HG02623 (cell line): ENCODE measurements around the gene PHPT1.

Experiments
- ATAC-seq: cut with Tn5 transposase; IDR thresholded peaks from one replicate; pipeline ENCODE4 v1.9.1; 2021; ENCODE audit warnings: moderate library complexity; ENCODE audit not compliant: unreplicated experiment

The PHPT1 gene

DNA sequence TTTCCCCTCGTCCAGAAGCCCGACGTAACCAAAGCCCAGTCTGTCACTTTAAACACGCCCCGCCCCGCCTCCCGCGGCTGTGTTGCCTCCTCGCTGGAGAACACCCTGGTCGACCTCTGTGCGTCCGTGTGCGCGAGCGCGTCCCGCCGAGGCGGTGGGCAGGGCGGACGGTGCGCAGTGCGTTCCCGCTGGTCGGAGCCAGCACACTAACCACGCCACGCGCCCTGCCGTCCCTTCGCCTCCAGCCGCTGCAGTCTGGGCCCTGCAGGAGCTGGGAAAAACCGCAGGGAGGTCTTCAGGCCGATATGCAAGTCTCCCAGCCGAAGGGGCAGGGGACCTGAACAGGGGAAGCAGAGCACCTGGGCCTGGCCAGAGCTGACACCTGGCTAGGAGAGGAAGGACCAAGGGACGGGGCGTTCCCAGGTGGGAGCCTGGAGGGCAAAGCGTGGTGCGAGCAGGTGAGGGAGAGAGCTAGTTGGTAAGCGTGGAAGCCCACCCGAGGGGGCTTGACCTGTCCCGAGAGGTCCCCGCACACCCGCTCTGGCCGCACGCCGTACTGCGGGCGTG lies 1.3 kb upstream of the PHPT1 start:
- no peak for ATAC-seq

DNA sequence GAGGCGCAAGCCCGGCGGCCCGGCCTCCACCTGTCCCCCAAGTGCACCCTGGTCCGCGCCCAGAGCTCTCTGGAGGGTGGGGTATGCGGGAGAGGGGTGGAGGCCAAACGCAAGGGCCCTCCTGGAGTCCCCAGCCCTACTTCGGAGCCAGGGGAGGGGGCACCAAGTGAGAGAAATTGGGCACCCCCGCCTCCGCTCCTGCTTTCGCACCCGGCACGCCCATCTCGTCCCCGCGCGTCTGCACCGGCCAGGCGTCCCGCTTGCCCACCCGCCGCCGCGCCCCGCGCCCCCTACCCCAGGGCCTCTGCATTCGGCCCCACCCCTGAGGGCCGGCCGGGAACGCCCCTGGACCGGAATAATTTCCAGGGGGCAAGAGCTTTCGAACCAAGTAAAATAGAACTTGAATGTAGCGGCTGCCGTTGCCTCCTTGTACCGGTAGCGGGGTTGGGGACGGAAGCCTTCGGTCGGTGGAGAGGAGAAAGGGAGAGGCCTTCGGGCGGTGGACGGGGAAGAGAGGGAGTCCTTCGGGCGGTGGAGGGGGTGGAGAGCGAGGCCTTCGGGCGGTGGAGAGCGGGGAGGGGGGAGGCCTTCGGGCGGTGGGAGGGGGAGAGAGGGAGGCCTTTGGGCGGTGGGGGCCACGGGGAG lies 694 bp upstream of the PHPT1 start:
- ATAC-seq = no peak

- ATAC-seq = no peak
These were observed 1.0 kb downstream of the PHPT1 start for GRCh38 chr9:136849960-136850865.

DNA sequence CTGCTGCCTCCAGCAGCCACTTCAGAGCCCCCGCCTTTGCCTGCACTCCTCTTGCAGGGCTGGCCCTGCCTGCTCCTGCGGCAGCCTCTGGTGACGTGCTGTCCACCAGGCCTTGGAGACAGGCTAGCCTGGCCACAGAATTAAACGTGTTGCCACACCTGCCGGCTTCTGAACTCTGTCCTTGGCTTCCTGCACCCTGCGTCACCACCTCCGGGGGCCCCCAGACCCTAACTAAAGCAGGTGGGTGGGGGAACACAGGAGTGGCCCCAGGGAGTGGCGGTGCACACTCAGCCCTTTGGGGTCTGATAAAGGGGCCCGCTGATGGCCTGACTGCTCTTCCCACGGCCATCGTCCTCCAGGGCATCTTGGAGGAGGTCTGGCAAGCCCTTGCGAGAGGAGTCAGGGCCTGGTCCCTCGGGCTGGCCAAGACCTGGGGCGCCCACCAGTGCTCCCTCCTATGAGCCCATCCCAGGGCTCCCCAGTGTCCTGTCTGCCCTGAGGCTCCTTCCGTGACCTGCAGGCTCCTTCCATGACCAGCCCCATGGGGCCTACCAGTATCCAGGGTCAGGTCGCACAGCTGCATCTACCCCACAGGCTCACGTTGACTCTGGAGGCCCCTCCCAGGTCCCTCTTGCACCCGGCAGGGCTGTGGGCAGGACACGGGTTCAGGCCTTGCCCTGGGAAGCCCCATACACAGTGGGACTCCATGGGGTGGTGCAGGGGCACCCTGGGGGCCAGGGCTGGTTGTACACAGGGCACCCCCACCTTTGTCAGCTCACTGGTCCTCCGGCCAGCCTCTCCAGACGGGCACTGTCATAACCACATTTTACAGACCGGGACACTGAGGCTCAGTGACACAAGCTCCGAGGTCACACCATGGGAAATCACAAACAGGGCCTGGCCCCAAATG lies 1.9 kb downstream of the PHPT1 start:
- no peak for ATAC-seq

GRCh38 chr9:136851941-136852663 lies 2.9 kb downstream of the PHPT1 start, which contains the start of gene MAMDC4:
TSS of gene MAMDC4 (plus strand) at chr9:136852346. CDS start at chr9:136852417, 71 bp downstream.
- no peak for ATAC-seq

- no peak for ATAC-seq
These were observed 3.7 kb downstream of the PHPT1 start for GRCh38 chr9:136852664-136853595.

DNA sequence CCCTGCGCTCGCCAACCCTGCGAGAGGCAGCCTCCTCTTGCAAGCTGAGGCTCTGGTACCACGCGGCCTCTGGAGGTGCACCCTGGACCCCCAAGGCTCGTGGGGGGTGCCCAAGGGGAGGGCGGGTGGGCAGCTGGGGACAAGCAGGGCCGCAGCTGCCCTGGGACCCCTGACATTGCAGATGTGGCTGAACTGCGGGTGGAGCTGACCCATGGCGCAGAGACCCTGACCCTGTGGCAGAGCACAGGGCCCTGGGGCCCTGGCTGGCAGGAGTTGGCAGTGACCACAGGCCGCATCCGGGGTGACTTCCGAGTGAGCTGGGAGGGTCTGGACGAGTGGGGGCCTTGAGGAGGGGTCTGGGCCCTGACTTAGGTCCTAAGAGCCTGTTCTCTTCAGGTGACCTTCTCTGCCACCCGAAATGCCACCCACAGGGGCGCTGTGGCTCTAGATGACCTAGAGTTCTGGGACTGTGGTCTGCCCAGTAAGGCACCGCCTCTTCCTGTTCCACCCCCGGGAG lies 4.4 kb downstream of the PHPT1 start:
- no peak for ATAC-seq

DNA sequence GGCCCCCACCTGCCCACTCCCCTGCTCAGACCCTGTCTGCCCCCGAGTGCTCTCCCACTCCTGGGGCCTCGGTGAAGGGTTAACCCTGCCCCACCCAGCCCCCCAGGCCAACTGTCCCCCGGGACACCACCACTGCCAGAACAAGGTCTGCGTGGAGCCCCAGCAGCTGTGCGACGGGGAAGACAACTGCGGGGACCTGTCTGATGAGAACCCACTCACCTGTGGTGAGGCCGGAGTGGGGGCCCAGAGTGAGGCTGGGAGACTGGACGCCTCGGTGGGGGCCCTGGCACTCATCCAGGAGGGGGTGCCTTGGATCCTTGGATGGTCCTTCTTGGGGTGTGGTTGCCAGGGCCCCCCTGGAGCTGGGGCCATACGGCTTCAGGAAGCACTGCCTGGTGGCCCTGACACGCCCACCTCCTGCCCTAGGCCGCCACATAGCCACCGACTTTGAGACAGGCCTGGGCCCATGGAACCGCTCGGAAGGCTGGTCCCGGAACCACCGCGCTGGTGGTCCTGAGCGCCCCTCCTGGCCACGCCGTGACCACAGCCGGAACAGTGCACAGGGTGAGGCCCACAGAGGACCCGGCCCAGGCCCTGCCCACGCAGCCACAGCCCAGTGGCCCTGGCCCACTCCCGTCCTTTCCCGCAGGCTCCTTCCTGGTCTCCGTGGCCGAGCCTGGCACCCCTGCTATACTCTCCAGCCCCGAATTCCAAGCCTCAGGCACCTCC lies 5.1 kb downstream of the PHPT1 start:
- ATAC-seq = no peak

DNA sequence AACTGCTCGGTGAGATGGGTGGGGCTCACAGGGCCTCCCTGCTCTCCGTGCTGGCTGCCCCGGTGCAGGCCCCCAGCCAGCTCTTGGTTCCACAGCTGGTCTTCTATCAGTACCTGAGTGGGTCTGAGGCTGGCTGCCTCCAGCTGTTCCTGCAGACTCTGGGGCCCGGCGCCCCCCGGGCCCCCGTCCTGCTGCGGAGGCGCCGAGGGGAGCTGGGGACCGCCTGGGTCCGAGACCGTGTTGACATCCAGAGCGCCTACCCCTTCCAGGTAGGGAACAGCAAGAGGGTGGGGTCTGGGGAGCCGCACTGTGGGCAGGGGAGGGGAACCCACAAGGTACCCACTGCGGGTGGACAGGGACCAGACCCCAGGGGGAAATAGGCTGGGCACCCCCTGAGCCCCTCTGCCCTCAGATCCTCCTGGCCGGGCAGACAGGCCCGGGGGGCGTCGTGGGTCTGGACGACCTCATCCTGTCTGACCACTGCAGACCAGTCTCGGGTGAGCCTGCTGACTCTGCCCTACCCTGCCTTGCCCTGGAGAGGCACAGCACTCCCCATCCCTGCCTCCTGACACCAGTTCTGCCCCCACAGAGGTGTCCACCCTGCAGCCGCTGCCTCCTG lies 5.7 kb downstream of the PHPT1 start:
- ATAC-seq = no peak

DNA sequence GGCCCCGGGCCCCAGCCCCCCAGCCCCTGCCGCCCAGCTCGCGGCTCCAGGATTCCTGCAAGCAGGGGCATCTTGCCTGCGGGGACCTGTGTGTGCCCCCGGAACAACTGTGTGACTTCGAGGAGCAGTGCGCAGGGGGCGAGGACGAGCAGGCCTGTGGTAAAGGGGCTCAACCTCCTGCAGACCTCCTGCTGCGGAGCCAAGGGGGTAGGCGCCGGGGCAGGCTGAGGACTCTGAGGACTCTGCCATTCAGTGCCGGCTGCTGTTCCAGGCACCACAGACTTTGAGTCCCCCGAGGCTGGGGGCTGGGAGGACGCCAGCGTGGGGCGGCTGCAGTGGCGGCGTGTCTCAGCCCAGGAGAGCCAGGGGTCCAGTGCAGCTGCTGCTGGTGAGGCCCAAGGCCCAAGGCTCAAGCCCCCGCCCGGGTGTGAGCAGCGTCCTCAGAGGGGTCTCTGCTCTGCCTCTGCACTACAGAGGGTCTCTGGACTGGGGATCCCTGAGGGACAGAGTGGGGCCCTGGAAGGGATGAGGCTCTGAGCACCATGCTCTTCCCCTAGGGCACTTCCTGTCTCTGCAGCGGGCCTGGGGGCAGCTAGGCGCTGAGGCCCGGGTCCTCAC lies 6.4 kb downstream of the PHPT1 start:
- no peak for ATAC-seq

- no peak for ATAC-seq
These were observed 6.9 kb downstream of the PHPT1 start for GRCh38 chr9:136856079-136856476.

DNA sequence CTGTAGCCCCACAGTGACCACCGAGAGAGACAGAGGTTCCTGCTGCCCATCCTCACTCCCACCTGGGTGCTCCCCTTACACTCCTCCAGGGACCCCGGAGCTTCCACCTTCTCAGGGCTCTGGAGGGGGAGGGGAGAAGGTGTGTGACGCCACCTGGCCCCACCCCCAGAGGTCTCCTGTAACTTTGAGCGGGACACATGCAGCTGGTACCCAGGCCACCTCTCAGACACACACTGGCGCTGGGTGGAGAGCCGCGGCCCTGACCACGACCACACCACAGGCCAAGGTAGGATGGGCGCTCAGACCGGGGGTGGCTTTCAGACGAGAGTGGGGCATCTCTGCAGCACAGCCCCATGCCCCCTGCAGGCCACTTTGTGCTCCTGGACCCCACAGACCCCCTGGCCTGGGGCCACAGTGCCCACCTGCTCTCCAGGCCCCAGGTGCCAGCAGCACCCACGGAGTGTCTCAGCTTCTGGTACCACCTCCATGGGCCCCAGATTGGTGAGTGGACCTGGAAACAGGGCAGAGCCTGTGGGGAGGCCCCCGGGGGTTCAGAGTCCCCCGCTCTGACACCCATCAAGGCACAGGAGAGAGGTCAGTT lies 7.4 kb downstream of the PHPT1 start:
- no peak for ATAC-seq

GRCh38 chr9:136857166-136857565 lies 8.0 kb downstream of the PHPT1 start:
- ATAC-seq = no peak

DNA sequence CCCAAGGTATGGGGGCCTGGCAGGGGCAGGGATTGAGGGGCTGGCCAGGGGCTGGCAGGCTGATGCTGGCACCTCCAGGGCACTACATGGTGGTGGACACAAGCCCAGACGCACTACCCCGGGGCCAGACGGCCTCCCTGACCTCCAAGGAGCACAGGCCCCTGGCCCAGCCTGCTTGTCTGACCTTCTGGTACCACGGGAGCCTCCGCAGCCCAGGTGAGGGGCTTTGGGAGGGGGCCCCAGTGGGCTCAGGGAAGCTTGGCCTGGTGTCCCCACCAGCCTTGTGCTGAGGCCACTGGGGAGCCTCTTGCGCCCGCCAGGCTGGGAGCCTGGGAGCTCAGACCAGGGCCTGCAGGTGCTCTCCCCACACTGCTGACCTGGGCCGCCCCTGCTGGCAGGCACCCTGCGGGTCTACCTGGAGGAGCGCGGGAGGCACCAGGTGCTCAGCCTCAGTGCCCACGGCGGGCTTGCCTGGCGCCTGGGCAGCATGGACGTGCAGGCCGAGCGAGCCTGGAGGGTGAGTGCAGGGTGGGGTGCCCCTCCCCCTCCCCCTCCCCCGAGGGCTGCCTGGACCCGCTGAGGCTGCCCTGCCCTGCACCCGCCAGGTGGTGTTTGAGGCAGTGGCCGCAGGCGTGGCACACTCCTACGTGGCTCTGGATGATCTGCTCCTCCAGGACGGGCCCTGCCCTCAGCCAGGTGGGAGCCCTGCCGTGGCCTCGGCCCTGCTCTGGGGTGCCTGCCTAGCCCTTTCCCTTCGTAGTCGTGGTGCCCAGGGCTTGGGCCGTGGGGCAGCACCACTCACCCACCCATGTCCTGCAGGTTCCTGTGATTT lies 8.6 kb downstream of the PHPT1 start:
- no peak for ATAC-seq

GRCh38 chr9:136858452-136858843 lies 9.2 kb downstream of the PHPT1 start:
- ATAC-seq = no peak
